Measurements from ENCODE around the gene ABCD1. TPM values are rescaled to one million over a fixed set of nuclear protein-coding genes. Genes with fewer than 3 reads are reported as not detected.
"Not testable (repeated sequence)": the region's sequence is repeated elsewhere in the genome, so short reads cannot be mapped to it uniquely, and the experiment has no call there.

Gene ABCD1
- polyA plus RNA-seq, 4 donors: 7.8 to 9.8 (median 8.8) TPM

GRCh38 chrX:153706799-153707198 is 17.9 kb upstream of the ABCD1 start:
- DNase-seq (ENCODE audit: low read depth in 4 of 4, low spot score in 2 of 4): no peak

- DNase-seq (ENCODE audit: low read depth in 4 of 4, low spot score in 2 of 4): no peak
These were observed 17.2 kb upstream of the ABCD1 start for GRCh38 chrX:153707406-153707805.

- DNase-seq (ENCODE audit: low read depth in 4 of 4, low spot score in 2 of 4): no peak
These were observed 16.2 kb upstream of the ABCD1 start for GRCh38 chrX:153708415-153708814.

- DNase-seq (ENCODE audit: low read depth in 4 of 4, low spot score in 2 of 4): no peak
These were observed 14.7 kb upstream of the ABCD1 start for GRCh38 chrX:153709726-153710674.

GRCh38 chrX:153714256-153714655 is 10.4 kb upstream of the ABCD1 start:
- DNase-seq (ENCODE audit: low read depth in 4 of 4, low spot score in 2 of 4): no peak

- no peak for DNase-seq (ENCODE audit: low read depth in 4 of 4, low spot score in 2 of 4)
These were observed 7.2 kb upstream of the ABCD1 start for GRCh38 chrX:153717445-153717844.

GRCh38 chrX:153719238-153719637 is 5.4 kb upstream of the ABCD1 start:
- no peak for DNase-seq (ENCODE audit: low read depth in 4 of 4, low spot score in 2 of 4)

GRCh38 chrX:153719701-153720100 is 5.0 kb upstream of the ABCD1 start:
- no peak for DNase-seq (ENCODE audit: low read depth in 4 of 4, low spot score in 2 of 4)

GRCh38 chrX:153722704-153723350 is 1.8 kb upstream of the ABCD1 start:
- DNase-seq (ENCODE audit: low read depth in 4 of 4, low spot score in 2 of 4): no peak

- no peak for DNase-seq (ENCODE audit: low read depth in 4 of 4, low spot score in 2 of 4)
These were observed 1.1 kb upstream of the ABCD1 start for GRCh38 chrX:153723351-153724251.

GRCh38 chrX:153725039-153725831 is 579 bp downstream of the ABCD1 start:
- DNase-seq (ENCODE audit: low read depth in 4 of 4, low spot score in 2 of 4): no peak

GRCh38 chrX:153725832-153726285 is 1.2 kb downstream of the ABCD1 start:
- DNase-seq (ENCODE audit: low read depth in 4 of 4, low spot score in 2 of 4): no peak

- DNase-seq (ENCODE audit: low read depth in 4 of 4, low spot score in 2 of 4): no peak
These were observed 1.8 kb downstream of the ABCD1 start for GRCh38 chrX:153726286-153727122.

- no peak for DNase-seq (ENCODE audit: low read depth in 4 of 4, low spot score in 2 of 4)
These were observed 2.7 kb downstream of the ABCD1 start for GRCh38 chrX:153727123-153727931.

- DNase-seq (ENCODE audit: low read depth in 4 of 4, low spot score in 2 of 4): no peak
These were observed 3.4 kb downstream of the ABCD1 start for GRCh38 chrX:153728095-153728494.

GRCh38 chrX:153728951-153729631 is 4.4 kb downstream of the ABCD1 start:
- no peak for DNase-seq (ENCODE audit: low read depth in 4 of 4, low spot score in 2 of 4)

- DNase-seq (ENCODE audit: low read depth in 4 of 4, low spot score in 2 of 4): not testable (repeated sequence)
These were observed 5.5 kb downstream of the ABCD1 start for GRCh38 chrX:153730115-153730514.

Data from left renal cortex interstitium (tissue), 4 donors.